GM12873 (cell line): ENCODE results near the gene FAM3D.

Source experiments
- CTCF ChIP-seq: IDR thresholded peaks from 2 replicates; pipeline ENCODE4 v1.5.1; 2012; ENCODE audit warnings: low read depth, mild to moderate bottlenecking, moderate library complexity, low read length, control low read depth; ENCODE audit not compliant: insufficient read depth; ENCODE audit errors: missing control alignments

Gene FAM3D

DNA sequence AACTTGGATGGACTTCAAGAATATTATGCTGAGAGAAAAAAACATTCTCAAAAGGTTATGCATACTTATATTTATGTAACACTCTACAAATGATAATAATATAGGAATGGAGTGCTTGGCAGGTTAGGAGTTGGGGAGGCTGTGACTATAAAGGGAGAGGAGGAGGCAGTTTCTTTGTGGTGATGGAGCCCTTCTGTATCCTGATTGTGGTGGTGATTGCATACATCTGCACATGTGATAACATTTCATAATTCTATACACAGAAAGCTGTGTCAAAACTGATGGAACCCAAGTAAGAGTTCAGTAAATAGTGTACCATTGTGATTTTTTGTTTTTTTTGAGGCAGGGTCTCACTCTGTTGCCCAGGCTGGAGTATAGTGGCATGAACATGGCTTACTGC is 31.7 kb upstream of the FAM3D start:
- TF ChIP-seq CTCF: no peak

DNA sequence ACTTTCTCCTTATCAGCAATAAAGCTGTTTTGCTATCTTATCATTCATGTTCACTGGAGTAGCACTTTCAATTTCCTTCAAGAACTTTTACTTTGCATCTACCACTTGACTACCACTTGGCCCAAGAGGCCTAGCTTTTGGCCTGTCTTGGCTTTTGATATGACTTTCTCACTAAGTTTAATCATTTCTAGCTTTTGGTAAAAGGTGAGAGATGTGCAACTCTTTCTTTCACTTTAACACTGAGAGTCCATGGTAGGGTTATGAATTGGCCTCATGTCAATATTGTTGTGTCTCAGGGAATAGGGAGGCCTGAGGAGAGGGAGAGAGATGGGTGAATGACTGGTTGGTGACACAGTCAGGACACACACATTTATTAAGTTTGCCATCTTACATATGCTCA is 31.0 kb upstream of the FAM3D start:
- no peak for TF ChIP-seq CTCF

GRCh38 chr3:58696093-58696492 is 29.5 kb upstream of the FAM3D start:
- no peak for TF ChIP-seq CTCF

GRCh38 chr3:58693940-58694850 is 27.6 kb upstream of the FAM3D start:
- no peak for TF ChIP-seq CTCF

DNA sequence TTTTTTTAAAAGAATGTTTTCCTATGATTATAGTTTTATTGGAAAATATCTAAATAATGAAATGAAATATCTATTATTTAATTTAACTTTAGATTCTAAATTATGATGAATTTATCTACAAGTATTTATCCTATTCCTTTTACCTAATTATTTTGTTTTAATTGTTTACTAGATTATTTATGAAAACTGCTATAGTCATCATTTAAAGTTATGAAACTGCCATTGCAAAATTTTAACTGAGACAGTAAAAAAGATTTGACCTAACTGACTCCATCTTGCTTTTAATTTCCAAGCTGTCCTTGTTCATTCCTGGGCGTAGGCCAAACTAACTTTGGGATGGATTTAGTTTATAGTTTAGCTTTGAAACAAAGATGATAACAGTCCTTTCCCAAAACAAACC is 25.9 kb upstream of the FAM3D start:
- no peak for TF ChIP-seq CTCF

DNA sequence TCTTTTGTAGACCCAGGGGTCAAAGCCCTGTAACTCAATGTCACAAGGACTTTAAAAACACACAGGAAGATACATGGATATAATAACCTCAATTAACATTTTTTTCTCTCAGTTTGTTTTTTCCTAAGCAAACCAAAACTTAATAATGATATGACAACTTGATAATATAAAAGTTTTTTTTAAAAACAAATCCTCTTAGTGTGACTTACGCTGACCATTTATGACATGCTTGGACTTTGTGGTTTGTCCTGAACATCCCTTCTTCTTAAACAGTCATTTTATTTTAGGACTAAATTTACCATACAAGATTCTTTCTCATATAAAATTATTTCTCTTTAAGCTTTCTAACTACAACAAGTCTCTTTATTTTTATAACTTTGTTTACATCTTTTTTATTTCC is 25.4 kb upstream of the FAM3D start:
- TF ChIP-seq CTCF: no peak

DNA sequence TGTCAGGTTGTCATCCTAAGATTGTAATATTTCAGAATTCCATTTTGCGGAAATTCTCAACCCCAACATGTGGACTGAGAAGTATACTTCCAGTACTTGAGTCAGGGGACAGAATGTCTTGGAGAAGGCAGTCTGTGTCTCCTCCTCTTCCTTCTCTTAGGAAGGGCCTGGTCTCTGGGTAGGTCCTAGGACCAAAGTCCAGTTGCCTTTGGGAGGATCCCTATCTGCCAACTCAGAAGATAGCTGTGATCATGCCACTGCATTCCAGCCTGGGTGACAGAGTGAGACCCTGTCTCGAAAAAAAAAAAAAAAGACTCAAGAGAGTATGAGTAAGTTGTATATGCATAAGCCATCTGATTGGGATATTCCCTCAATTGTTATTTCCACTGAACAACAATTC is 23.9 kb upstream of the FAM3D start:
- no peak for TF ChIP-seq CTCF
